HepG2 (cell line): ENCODE data around the gene RAB8A. TPM values are rescaled to one million over a fixed set of nuclear protein-coding genes. Genes with fewer than 3 reads are reported as not detected.

Source experiments
- CREM ChIP-seq, 2 experiments: sonication (generic) in 1 of 2; formaldehyde crosslinking in 1 of 2; IDR thresholded peaks; 2 replicates each; pipeline versions ENCODE4 v1.4.0 to v1.6.1; 2016 to 2020; ENCODE audit warnings: antibody characterized with exemption in 1 of 2, mild to moderate bottlenecking in 1 of 2, missing genetic modification reagents in 1 of 2
- ELF1 ChIP-seq: sonication (generic); formaldehyde crosslinking; IDR thresholded peaks from 2 replicates; pipeline ENCODE4 v1.4.0; 2020; ENCODE audit warnings: missing genetic modification reagents
- GMEB2 ChIP-seq: IDR thresholded peaks from 2 replicates; pipeline ENCODE4 v1.6.1; 2016; ENCODE audit warnings: missing biosample characterization, missing genetic modification reagents, low read depth
- HNRNPLL ChIP-seq: fragments of 200-400 bp; formaldehyde crosslinking; IDR thresholded peaks from 2 replicates; pipeline ENCODE4 v1.6.1; 2017; ENCODE audit warnings: mild to moderate bottlenecking, low read depth, low read length; ENCODE audit not compliant: poor library complexity, severe bottlenecking
- NFAT5 ChIP-seq: sonication (generic); formaldehyde crosslinking; IDR thresholded peaks from 2 replicates; pipeline ENCODE4 v1.4.0; 2020; ENCODE audit warnings: missing genetic modification reagents
- RAD51 ChIP-seq: fragments of 450-650 bp; IDR thresholded peaks from 2 replicates; pipeline ENCODE4 v1.6.1; 2016; ENCODE audit warnings: borderline replicate concordance
- SRSF1 ChIP-seq: fragments of 200-400 bp; formaldehyde crosslinking; optimal IDR thresholded peaks from 2 replicates; pipeline ENCODE3; 2017; ENCODE audit warnings: mild to moderate bottlenecking, low read depth, low read length, moderate library complexity
- ZNF558 ChIP-seq: sonication (generic); formaldehyde crosslinking; IDR thresholded peaks from 2 replicates; pipeline ENCODE4 v1.9.0; 2022; ENCODE audit warnings: mild to moderate bottlenecking, missing genetic modification reagents, borderline replicate concordance
- ZNF572 ChIP-seq: sonication (generic); formaldehyde crosslinking; IDR thresholded peaks from 2 replicates; pipeline ENCODE4 v1.5.1; 2020; ENCODE audit warnings: mild to moderate bottlenecking, missing genetic modification reagents
- ZNF605 ChIP-seq: sonication (generic); formaldehyde crosslinking; IDR thresholded peaks from 2 replicates; pipeline ENCODE4 v1.8.0; 2022; ENCODE audit warnings: mild to moderate bottlenecking, missing genetic modification reagents
- polyA plus RNA-seq, 8 experiments: library from polyadenylated mRNA; depleted of rRNA in 3 of 8; stranded (reverse) in 7 of 8; unstranded in 1 of 8; fragments of >200 nt; fragmentation: Illumina TruSeq in 4 of 8; extraction: Trizol in 4 of 8; gene quantifications; 2 replicates each; pipeline versions ENCODE4 v1.2.1 to v1.2.3, GENCODE V29; 2011 to 2016; ENCODE audit warnings: low read depth in 4 of 8, missing spikeins in 1 of 8, mixed read lengths in 1 of 8; ENCODE audit not compliant: insufficient read depth in 1 of 8
- total RNA-seq, 5 experiments: library from RNA; depleted of rRNA; stranded (reverse); fragments of >200 nt; fragmentation: Illumina TruSeq; extraction: Trizol; gene quantifications; 2 replicates each; pipeline ENCODE4 v1.2.3, GENCODE V29; 2016; ENCODE audit warnings: low read depth in 1 of 5
- TF ChIP-seq, protein P1 (sequence below): sonication (generic); formaldehyde crosslinking; IDR thresholded peaks from 2 replicates; pipeline ENCODE4 v1.4.0; 2020; ENCODE audit warnings: mild to moderate bottlenecking, missing genetic modification reagents, borderline replicate concordance
- TF ChIP-seq, protein P2 (sequence below): sonication (generic); formaldehyde crosslinking; IDR thresholded peaks from 2 replicates; pipeline ENCODE4 v1.4.0; 2020; ENCODE audit warnings: missing genetic modification reagents; ENCODE audit errors: not compliant biosample characterization
- TF ChIP-seq, protein P3 (sequence below): sonication (generic); formaldehyde crosslinking; IDR thresholded peaks from 2 replicates; pipeline ENCODE4 v1.5.0; 2020; ENCODE audit warnings: missing genetic modification reagents

Gene RAB8A
- total and polyA plus RNA-seq, 2 of the 13 experiments (the other 11 are each of a cell fraction or from before 2014, with no cell fraction given), result 36.7 to 45.0 TPM

DNA sequence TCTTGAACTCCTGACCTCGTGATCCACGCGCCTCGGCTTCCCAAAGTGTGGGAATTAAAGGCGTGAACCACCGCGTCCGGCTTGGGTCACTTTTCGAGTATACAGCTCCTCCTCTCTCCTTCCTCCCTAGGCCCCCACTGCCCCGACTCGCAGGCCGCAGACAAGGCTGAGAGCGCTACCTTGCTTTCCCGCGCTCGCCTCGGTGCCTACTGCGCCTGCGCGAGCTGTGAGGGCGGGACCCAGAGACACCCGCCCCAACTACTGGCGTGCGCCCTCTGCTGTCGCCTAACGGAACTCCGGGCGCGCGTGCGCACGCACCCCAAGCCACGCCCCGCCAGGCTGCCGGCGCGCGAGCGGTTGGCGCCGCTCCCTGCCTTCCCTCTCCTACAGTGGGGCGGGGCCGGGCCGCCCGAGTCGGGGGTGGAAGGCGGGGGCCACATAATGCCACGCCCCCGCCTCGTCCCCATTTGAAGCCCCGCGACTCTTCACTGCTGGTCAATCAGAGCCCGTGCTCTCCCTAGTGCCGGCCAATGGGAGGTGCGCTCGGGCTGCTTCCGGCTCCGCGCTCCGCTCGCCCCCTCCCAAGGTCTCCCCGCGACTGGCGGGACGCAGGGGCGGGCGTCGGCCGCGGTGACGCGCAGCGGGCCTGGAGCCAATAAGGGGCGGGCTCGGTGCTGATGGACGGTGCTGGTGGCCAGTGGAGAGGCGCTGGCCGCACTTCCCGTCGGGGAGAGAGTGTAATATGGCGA is at the start of gene RAB8A (continued):
- TF ChIP-seq, protein P1, sequence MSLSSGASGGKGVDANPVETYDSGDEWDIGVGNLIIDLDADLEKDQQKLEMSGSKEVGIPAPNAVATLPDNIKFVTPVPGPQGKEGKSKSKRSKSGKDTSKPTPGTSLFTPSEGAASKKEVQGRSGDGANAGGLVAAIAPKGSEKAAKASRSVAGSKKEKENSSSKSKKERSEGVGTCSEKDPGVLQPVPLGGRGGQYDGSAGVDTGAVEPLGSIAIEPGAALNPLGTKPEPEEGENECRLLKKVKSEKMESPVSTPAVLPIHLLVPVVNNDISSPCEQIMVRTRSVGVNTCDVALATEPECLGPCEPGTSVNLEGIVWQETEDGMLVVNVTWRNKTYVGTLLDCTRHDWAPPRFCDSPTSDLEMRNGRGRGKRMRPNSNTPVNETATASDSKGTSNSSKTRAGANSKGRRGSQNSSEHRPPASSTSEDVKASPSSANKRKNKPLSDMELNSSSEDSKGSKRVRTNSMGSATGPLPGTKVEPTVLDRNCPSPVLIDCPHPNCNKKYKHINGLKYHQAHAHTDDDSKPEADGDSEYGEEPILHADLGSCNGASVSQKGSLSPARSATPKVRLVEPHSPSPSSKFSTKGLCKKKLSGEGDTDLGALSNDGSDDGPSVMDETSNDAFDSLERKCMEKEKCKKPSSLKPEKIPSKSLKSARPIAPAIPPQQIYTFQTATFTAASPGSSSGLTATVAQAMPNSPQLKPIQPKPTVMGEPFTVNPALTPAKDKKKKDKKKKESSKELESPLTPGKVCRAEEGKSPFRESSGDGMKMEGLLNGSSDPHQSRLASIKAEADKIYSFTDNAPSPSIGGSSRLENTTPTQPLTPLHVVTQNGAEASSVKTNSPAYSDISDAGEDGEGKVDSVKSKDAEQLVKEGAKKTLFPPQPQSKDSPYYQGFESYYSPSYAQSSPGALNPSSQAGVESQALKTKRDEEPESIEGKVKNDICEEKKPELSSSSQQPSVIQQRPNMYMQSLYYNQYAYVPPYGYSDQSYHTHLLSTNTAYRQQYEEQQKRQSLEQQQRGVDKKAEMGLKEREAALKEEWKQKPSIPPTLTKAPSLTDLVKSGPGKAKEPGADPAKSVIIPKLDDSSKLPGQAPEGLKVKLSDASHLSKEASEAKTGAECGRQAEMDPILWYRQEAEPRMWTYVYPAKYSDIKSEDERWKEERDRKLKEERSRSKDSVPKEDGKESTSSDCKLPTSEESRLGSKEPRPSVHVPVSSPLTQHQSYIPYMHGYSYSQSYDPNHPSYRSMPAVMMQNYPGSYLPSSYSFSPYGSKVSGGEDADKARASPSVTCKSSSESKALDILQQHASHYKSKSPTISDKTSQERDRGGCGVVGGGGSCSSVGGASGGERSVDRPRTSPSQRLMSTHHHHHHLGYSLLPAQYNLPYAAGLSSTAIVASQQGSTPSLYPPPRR (CRISPR knock-in tag), result peak; percentile 42; the same call in 1 of the 2 replicates
- TF ChIP-seq RAD51, result no peak
- TF ChIP-seq CREM (IDR thresholded peaks at IDR 0.05), result peak; percentile 49; the same call in 1 of the 2 replicates
- no peak for TF ChIP-seq CREM (CRISPR knock-in tag; IDR thresholded peaks at IDR 0.05)
- peak; percentile 80 for TF ChIP-seq HNRNPLL
- TF ChIP-seq, protein P2, sequence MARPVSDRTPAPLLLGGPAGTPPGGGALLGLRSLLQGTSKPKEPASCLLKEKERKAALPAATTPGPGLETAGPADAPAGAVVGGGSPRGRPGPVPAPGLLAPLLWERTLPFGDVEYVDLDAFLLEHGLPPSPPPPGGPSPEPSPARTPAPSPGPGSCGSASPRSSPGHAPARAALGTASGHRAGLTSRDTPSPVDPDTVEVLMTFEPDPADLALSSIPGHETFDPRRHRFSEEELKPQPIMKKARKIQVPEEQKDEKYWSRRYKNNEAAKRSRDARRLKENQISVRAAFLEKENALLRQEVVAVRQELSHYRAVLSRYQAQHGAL (CRISPR knock-in tag), result no peak
- TF ChIP-seq NFAT5 (CRISPR knock-in tag), result 0 out of 2 replicates have a peak, but pooled peaks have one; percentile 64
- peak; percentile 79 for TF ChIP-seq ELF1 (CRISPR knock-in tag)
- no peak; the same call in 1 of the 2 replicates for TF ChIP-seq ZNF558
- peak; percentile 64; the same call in 1 of the 2 replicates for TF ChIP-seq GMEB2 (CRISPR knock-in tag)
- TF ChIP-seq SRSF1, result no peak
- no peak for TF ChIP-seq ZNF572 (CRISPR knock-in tag)
- TF ChIP-seq, protein P3, sequence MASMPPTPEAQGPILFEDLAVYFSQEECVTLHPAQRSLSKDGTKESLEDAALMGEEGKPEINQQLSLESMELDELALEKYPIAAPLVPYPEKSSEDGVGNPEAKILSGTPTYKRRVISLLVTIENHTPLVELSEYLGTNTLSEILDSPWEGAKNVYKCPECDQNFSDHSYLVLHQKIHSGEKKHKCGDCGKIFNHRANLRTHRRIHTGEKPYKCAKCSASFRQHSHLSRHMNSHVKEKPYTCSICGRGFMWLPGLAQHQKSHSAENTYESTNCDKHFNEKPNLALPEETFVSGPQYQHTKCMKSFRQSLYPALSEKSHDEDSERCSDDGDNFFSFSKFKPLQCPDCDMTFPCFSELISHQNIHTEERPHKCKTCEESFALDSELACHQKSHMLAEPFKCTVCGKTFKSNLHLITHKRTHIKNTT (CRISPR knock-in tag), result no peak
- peak; percentile 40; the same call in 1 of the 2 replicates for TF ChIP-seq ZNF605 (CRISPR knock-in tag)
